ENCODE measurements around the gene AGXT2. TPM values are rescaled to one million over a fixed set of nuclear protein-coding genes. Genes with fewer than 3 reads are reported as not detected.

AGXT2 gene
- total RNA-seq, 1 experiment from 2014 or later = not detected

- Histone ChIP-seq H3K4me2 (ENCODE audit: low read length) (no peak overlapping the region), H3K9ac (ENCODE audit: low read length) (no peak overlapping the region), H4K20me1 (ENCODE audit: insufficient read depth) (no peaks in the 10 kb centered on the region), H3K9me2 (ENCODE audit: insufficient read depth) (no peaks in the 10 kb centered on the region), H3K79me2 (ENCODE audit: insufficient read depth, low read length) (no peaks in the 10 kb centered on the region), H3K27ac (ENCODE audit: low read depth, low read length) (no peak overlapping the region), H3K36me3 (ENCODE audit: control insufficient read depth in 1 of 2, insufficient read depth in 2 of 2, low read length in 2 of 2) (no peaks in the 10 kb centered on the region; a peak in 1 of 4 replicates), H2AFZ (ENCODE audit: low read depth, low read length, poor library complexity, severe bottlenecking) (no peak overlapping the region), H3K27me3 (ENCODE audit: insufficient read depth, low read length) (no peaks in the 10 kb centered on the region), H3K9me3 (ENCODE audit: control insufficient read depth in 1 of 2, insufficient read depth in 1 of 2, low read depth in 1 of 2, low read length in 2 of 2) (no peaks in the 10 kb centered on the region), H3K4me3 (replicated peaks in 1 of 2; ENCODE audit: low read depth in 1 of 2, low read length in 2 of 2) (no peak overlapping the region), H3K4me1 (ENCODE audit: control insufficient read depth in 1 of 2, insufficient read depth in 2 of 2, low read length in 2 of 2) (no peaks in the 10 kb centered on the region)
- ATAC-seq (no peak), DNase-seq (ENCODE audit: low read depth, low spot score) (no peak)
- BruUV-seq (replicated peaks) = no TSS peak
- TF ChIP-seq ELF1 (IDR thresholded peaks at IDR 0.05; ENCODE audit: borderline replicate concordance, low read depth) (no peak), SP1 (IDR thresholded peaks at IDR 0.05; ENCODE audit: low read depth) (no peak), ZNF274 (IDR thresholded peaks at IDR 0.05; ENCODE audit: low read depth, low read length) (no peak), ATF3 (IDR thresholded peaks at IDR 0.05) (no peak), CTCF (IDR thresholded peaks at IDR 0.05 in 2 of 3, conservative IDR thresholded peaks at IDR 0.05 in 1 of 3; ENCODE audit: borderline replicate concordance in 1 of 3, insufficient read depth in 1 of 3, low read depth in 2 of 3, low read length in 2 of 3) (no peak)
- intact Hi-C loops (cut with micrococcal nuclease) = no loop called here
- CTCF ChIA-PET = no interaction called here
- POLR2A ChIA-PET = no interaction called here
- RAD21 ChIA-PET (ENCODE audit: low non-redundant PET in 1 of 2, low total read pairs in 2 of 2, uncharacterized antibody in 2 of 2, unreplicated experiment in 2 of 2) = no interaction called here
Observed at GRCh38 chr5:34970552-34970951, 77.2 kb downstream of the AGXT2 start.

- no TSS peak for BruUV-seq (replicated peaks)
- TF ChIP-seq ZFX (IDR thresholded peaks at IDR 0.05) (no peak), ZBTB33 (IDR thresholded peaks at IDR 0.05; ENCODE audit: extremely low read depth, insufficient replicate concordance, low read length) (no peak), MAX (IDR thresholded peaks at IDR 0.05) (no peak)
- no peaks in the 10 kb centered on the region for H4K20me1 ChIP-seq (ENCODE audit: insufficient read depth)
- intact Hi-C loops (cut with micrococcal nuclease) = no loop called here
- H3K27ac ChIP-seq (ENCODE audit: low read depth, low read length) = no peak overlapping the region
- ChIA-PET RAD21 (ENCODE audit: low non-redundant PET in 1 of 2, low total read pairs in 2 of 2, uncharacterized antibody in 2 of 2, unreplicated experiment in 2 of 2) (no interaction called here), CTCF (no interaction called here), POLR2A (no interaction called here)
- no peak overlapping the region for H2AFZ ChIP-seq (ENCODE audit: low read depth, low read length, poor library complexity, severe bottlenecking)
- no peaks in the 10 kb centered on the region for H3K9me2 ChIP-seq (ENCODE audit: insufficient read depth)
- H3K27me3 ChIP-seq (ENCODE audit: insufficient read depth, low read length) = no peaks in the 10 kb centered on the region
- no peak for DNase-seq (ENCODE audit: low read depth, low spot score)
- no peak overlapping the region for H3K9ac ChIP-seq (ENCODE audit: low read length)
- H3K4me2 ChIP-seq (ENCODE audit: low read length) = no peak overlapping the region
- H3K79me2 ChIP-seq (ENCODE audit: insufficient read depth, low read length) = no peaks in the 10 kb centered on the region
- no peak for ATAC-seq
- H3K9me3 ChIP-seq (ENCODE audit: control insufficient read depth in 1 of 2, insufficient read depth in 1 of 2, low read depth in 1 of 2, low read length in 2 of 2) = no peaks in the 10 kb centered on the region
- no peak overlapping the region for H3K4me3 ChIP-seq (replicated peaks in 1 of 2; ENCODE audit: low read depth in 1 of 2, low read length in 2 of 2)
- H3K36me3 ChIP-seq (ENCODE audit: control insufficient read depth in 1 of 2, insufficient read depth in 2 of 2, low read length in 2 of 2) = no peaks in the 10 kb centered on the region; a peak in 1 of 4 replicates
- H3K4me1 ChIP-seq (ENCODE audit: control insufficient read depth in 1 of 2, insufficient read depth in 2 of 2, low read length in 2 of 2) = no peaks in the 10 kb centered on the region
Observed at GRCh38 chr5:34968258-34968657, 79.5 kb downstream of the AGXT2 start.

Data from HCT116 (cell line).